HG03039 (cell line): ENCODE data around the gene MOB1A.
"Not testable (repeated sequence)": the region's sequence is repeated elsewhere in the genome, so short reads cannot be mapped to it uniquely, and the experiment has no call there.

ENCODE experiments used
- ATAC-seq: cut with Tn5 transposase; IDR thresholded peaks from one replicate; pipeline ENCODE4 v1.9.1; 2021; ENCODE audit warnings: mild to moderate bottlenecking, moderate library complexity; ENCODE audit not compliant: unreplicated experiment

MOB1A gene

DNA sequence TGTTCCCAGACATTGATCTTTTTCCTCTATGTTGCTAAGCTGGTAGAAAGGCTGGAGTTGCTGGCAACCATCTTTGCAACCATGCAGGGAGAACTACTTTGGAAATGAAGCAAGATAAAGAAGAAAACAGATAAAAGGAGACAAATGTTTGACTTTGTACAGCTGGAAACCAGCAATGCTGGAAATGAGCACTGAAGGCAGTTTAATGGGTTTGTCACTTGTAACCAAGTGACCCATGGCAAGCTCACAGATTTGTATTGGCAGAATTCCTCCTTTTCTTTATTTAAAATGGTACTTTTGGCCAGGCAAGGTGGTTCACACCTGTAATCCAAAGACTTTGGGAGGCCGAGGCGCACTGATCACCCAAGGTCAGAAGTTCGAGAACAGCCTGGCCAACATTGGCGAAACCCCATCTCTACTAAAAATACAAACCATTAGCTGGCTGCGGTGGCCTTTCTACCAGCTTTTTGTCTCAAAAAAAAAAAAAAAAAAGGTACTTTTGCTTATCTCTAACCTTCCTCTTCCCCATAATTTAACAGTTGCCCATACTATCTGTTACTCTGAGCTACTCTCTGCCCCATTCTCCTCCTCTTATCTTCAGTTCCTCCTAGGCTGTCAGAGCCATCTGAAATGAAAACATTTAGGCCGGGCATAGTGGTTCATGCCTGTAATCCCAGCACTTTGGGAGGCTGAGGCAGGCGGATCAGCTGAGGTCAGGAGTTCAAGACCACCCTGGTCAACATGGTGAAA is 28.9 kb downstream of the MOB1A start:
- no peak for ATAC-seq

DNA sequence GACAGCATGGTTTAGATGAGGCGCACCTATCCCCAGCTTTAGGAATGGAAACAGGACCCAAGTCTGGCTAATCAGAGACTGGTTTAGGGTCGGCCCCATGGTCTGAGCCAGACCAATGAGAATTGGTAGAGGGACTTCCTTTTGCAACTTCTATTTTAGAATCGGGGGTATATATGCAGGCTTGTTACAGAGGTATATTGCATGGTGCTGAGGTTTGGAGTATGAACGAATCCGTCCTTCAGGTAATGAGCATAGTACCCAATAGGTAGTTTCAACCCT is 29.5 kb downstream of the MOB1A start:
- no peak for ATAC-seq

DNA sequence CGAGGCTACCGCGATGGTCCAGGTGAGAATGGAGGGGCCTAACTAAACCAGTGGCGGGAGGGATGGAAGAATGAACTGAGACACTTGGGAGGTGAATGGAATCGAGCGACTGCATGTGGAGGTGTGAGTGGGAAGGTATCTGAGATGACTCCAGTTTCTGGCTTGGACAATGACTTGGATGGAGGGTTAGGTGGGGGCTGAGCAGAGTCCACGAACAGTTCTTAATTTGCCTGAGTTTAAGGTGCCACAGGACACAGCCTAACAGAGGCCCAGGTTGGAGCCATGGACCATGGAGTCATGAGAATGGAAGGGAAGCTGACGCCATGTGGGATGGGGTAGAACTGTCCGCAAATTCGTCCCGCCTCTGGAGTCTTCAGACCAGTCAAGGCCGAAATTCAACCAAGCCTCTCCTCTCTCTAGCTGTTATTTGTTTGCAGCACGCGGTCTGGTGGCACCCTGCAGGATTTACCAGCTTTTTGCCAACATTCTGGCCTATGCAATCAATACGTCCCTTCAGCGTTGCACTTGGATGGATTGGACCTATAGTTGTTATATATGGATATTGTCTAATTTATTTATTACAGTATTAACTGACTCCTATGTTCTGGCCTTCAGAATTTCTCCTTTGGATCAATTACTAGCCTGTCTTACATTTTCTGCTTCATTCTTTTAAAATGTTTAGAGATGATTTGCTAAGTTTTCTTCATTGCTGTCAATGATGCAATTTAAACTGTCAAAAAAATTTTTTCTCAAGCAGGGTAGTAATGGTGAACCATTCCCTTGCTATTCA is 30.0 kb downstream of the MOB1A start:
- no peak for ATAC-seq

DNA sequence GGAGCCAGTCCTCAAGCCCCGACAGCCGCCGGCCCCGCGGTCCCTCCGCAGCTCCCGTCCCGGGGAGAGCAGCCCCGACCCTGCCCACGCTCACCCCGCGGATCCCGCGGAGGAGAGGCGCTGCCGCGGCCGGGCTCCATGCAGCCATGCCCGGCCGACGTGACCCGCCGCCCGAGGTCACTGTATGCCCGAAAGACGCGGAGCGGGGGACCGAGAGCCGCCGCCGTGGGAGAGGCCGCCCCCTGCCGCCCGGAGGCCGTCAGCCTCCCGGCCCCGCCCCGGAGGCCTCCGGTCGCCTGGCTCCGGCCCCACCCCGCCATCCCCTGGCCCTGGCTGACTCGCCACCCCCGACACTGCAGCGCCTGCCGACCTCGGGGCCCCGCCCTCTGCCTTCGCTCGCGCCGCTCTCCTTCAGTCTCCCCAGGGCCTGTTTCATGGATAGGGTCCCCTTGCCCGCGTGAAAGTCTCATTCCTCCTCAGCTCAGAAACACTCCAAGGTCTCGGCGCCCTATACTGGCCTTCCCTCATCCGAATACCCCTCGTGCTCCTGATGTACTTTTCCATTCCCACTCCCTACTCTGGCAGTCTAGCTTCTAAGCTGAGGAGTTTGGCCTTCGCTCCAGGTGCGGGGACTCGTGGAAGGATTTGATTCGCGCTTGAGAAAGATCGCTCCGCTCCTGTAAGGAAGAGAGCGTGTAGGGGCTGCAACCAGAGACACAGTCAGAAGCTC is 30.8 kb downstream of the MOB1A start, which contains the start of gene BOLA3:
Gene BOLA3 (minus strand): TSS at position 186 of the 730 bp plus-strand sequence. CDS start 38 bp downstream, at position 148.
- ATAC-seq: peak; percentile 90

DNA sequence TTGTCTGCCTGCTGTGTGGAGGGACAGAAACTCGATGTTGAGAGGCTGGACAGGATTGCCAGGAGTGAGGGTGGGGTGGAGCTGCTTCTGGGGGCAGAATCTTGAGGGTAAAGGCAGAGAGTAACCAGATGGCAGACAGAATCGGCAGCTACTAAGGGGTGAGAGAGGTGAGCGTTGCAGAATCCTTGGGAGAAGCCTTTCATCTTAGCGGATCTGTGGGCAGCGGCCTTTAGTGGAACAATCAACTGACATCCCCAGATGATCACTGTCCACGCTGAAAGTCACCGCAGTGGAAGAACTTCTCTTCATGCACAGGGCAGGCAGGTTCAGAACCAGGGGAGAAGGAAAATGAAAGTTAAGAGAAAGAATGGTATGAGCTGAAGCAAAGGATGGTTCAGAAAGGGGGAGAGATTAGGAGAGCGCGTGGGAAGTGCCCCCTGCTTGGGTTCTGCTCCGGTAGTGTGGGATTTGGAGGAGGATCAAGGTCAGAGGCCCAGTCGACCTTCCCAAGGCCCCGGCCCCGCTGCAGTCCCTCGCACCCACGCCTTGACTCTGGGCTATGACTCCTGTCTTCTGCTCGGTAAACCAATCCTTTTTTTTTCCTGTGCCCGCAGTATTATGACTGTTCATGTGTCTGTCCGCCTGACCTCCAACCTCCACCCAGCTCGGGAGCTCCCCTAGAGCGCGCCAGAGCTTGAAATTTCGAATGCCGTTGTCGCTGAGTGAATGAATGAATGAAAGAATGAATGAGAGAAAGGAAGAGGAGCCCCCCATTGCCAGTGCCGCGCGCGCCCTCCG is 31.6 kb downstream of the MOB1A start:
- ATAC-seq: no peak

DNA sequence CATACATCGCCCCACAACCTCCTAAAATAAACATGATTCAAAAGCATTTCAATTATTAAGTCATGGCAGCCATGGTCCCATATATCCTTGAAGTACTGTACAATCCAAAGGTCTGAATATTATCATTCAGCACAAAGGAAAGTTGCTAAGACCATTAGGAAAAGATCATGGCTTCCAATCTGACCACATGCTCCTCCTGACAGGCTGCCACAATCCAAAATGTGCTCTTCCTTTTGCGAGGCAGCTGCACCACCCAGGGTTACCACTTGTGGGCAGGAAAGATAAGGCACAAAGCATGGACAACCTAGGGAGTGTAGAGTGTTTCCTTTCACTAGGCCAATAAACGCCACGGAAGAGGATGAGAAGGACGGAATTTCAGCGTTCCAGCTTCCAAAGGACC is 36.3 kb downstream of the MOB1A start:
- no peak for ATAC-seq

DNA sequence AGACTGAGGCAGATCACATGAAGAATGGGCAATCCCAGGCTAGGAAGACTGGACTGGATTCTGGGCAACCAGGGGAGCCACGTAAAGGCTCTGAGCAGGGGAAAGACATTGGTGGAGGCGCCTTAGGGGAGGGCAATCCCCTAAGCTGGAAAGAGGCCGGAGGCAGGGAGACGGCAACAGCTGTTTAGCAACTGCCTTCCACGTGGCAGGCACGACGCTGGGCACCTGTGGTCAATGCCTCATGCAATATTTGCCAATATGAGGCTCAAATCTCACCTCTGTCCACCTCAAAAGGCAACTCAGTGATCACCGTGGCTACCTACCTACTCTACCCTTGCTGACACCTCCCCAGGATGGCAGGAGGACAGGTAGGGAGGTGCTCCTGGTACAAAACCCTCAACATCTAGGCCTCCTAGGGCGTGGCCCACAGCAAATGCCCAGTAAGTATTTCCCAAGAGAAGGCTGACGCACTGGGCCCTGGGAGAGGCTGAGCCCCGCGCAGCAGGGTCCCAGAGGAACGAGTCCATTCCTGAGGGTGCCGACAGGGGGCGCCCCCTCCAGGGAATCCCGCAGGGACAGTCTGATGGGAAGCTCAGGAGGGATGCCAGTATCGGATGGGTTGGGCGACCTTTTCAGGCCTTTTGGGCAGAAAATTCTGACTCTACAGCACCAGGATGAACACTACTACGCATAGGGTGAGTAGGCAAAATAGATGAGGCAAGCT is 39.9 kb downstream of the MOB1A start:
- no peak for ATAC-seq

DNA sequence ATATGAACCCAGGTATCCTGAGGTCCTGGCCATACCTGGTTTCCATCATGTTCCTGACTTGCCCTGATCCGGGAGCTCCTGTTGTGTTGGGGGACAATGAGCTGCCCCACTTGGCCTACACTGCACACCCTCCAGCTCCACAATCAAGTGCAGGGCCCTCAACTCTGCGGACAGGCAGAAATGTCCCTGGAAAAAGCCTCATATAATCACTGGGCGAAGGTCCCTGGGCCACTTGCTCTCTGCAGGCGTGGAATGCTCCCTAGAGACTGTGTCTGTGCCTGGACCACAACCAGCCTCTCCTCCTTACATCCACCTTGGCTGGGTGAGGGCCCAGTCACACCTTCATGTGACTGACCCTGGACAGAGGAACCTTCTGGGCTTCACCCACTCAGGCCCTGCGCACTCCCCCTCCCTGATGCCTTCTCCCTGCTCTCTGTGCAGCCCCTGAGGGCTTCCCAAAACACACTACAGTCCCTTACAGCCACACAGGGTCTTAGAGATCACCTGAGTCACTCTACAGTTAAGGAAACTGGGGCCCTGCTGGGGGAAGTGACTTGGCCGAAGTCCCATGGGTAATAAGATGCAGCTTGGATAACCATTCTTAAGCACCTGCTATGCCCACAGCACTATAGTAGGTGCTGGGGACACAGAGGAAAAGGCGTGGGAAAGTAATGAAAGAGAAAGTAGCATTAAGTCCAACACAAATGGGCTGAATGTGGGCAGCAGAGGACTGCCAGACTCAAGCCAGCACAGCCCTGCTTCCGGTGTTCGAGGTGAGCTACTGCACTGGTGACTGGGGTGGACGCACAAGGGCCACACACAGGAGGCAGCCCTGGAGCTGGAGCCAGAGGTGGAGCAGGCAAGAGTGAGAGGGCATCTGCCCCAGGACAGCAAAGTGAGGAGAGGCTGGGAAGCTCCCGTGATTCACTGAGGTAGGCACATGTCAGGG is 40.8 kb downstream of the MOB1A start:
- no peak for ATAC-seq

DNA sequence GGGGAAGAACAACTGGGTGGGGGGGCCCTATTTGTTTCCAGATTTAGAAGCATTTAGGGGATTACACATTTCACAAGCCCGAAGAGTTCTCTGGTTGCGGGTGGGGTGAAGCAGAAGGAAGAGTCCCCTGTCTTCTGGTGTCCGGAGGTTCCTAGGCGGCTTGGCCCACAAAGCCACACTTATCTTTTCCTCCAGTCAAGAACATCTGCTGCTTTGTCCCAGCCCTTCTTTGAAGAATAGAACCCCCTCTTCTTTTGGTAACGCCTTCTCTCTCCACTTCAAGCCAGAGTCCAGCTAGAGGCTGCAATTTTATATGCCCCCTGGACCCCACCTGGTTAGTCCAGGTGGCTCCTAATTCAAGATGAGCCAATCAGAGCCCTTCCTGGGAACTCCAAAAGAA is 46.8 kb downstream of the MOB1A start:
- ATAC-seq: no peak

DNA sequence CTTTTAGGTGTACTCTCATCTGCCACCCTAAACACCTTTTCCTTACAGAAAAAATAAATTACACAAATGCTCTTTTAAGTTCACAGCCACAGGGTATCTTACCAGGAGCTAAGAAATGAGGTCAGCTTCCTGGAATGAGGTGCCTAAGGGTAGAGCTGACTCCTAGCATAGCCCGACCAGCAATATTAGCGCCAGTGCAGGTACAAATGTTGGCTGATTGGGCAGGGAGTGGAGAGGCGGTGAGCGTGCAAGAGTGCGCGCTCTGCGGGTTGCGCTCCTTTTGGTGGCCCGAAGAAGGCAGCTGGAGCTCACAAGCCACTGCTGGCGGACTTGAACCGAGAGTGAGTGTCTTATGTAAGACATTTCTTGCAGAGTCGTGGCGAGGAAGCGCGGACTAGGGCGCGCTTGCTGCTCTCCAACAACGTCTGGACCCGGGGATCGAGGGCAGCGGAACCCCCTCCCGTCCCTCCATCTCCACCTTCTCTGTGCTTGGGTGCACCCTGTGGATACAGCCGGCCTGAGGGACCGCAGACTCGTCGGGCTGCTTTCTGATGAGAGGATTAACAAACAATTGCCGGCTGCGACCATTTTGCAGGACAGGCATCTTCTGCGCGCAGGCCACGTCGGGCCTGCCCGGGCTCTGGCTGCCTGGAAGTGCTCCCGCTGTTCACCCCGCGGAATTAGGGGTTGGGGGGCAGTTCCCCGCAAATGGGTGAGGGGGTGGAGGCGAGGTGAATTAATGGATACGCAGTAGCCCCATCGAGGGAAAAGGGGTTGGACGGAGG is 48.3 kb downstream of the MOB1A start:
- no peak for ATAC-seq

DNA sequence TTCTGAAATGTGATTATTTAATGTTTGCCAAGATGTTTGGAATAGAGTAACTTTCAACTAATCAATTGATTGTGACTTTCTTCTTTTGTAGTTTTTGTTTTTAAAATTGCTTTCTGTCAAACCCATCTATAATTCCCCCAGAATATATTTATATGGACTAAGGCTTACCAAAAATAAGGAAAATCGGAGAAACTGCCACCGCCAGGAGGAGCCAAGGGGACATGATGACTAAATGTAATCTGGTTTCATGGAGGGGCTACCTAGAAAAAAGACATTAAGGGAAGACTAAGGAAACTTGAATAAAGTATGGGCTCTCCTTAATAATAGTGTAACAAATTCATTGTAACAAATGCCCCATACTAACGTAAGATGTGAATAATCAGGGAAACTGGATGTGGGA is 50.5 kb downstream of the MOB1A start:
- no peak for ATAC-seq

DNA sequence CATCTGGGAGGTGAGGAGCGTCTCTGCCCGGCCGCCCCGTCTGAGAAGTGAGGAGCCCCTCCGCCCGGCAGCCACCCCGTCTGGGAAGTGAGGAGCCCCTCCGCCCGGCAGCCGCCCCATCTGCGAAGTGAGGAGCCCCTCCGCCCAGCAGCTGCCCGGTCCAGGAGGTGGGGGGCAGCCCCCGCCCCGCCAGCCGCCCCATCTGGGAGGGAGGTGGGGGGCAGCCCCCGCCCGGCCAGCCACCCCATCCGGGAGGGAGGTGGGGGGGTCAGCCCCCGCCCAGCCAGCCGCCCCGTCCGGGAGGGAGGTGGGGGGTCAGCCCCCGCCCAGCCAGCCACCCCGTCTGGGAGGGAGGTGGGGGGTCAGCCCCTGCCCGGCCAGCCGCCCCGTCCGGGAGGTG is 54.7 kb downstream of the MOB1A start:
- not testable (repeated sequence) for ATAC-seq

DNA sequence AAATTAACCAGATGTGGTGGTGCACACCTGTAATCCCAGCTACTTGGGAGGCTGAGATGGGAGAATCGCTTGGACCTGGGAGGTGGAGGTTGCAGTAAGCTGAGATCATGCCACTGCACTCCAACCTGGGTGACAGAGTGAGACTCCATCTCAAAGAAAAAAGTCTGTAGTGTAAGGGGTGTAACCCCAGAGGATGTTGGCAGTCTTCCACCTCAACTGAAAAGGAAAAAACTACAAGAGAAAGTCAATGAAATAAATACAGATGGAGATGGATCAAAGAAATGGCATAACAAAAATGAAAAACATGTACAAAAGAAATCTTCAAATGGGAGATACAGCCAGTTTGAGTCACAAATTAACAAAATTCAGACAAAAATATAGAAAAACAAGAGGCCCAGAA is 56.8 kb downstream of the MOB1A start:
- not testable (repeated sequence) for ATAC-seq

DNA sequence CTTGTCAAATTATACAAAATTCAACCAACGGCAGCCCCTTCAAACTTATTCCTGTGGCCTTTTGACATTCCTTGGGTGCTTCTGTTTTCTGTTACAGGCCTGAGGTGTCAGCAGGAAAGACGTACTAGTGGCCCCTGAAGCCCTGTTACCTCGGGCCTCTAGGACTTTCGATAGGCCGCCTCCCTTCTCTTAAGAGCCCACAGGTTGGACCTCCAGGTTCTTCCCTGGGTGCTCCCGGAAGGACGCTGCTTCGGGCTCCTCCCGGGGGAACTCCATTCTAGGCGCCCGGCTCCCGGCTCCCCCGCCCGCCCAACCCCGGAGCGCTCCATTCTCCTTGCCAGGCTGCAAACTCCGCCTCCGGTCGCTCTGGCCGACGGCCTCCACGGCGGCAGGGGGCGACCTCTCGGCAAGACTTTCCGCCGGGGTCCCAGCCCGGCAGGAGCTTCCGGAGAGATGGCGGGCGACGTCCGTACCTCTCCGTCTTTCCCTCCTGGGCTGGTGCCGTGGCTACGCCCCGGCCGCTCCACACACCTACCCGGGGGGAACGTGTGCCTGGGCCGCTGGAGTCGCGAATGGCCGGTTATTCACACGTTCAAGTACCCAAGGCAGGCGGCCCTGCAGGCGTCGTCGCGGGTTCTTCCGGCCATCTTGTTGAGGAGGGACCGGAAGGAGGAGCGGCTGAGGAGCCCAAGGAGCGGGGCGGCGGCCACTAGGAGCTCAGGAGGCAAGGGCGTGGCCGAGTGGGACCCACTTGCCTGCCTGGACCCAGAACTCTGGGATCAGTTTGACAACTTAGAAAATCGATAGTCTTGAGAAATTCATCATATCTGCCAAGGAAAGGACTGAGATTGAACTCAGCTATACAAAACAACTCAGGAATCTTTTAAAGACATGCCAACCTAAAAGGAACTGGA is 58.5 kb downstream of the MOB1A start:
- ATAC-seq: peak; percentile 93

DNA sequence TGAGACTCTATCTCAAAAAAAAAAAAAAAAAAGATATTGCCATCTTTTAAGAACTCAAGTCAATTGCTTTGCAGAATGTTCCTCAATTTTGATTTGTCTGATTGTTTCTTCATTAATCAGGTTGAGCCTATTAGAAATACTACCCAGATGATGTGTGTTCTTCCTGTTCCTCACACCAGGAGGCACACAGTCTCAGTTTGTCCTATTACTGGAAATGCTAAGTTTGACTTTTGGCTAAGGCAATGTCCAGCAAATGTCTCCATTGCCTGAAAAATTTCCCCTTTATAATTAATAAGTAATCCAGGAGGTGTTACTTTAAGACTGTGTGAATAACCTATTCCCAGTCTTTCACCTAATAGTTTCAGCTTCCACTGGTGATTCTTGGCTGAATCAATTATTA is 59.3 kb downstream of the MOB1A start:
- no peak for ATAC-seq

DNA sequence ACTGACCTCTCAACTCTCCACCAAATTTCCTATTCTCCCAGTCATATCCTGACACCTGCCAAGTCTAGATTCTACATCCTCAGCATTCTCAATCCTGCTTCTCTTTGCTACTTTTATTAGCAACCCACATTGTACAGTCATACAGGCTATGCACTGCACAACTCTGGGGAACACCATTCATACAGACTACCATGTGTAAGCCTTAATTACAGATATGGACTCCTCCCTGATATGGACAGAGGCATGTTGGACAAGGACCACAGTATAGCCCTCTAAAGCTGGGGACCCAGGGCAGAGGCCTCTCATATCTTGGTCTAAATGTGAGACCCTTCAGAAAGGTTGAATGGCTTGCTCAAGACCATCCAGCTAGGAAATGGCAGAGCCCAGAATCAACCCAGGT is 67.3 kb downstream of the MOB1A start:
- ATAC-seq: no peak

DNA sequence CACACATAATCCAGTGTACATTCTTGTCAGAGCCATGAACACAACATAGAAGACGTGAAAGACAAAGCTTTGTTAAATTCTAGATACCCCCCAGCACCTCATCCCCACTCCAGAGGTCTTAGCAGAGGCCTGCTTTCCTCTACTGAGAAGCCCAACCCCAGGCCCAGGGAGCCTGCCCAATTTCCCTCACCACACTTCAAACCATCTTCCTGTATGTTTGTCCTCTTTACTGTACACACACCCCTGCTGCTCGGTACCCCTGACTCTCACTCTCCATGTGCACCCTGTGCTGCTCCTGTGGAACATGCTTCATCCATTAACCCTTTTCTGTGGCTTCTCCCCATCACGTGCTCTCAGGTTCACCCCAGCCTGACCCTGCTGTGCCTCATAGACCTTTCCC is 68.1 kb downstream of the MOB1A start:
- no peak for ATAC-seq
